Measurements from ENCODE around the gene HSPBP1. TPM values are rescaled to one million over a fixed set of nuclear protein-coding genes. Genes with fewer than 3 reads are reported as not detected.
A peak's percentile ranks its signal among the peaks of the same experiment; 100 is the strongest.

HSPBP1 gene
- total RNA-seq, 4 donors from 2014 or later = 28.5 to 44.0 (median 32.2) TPM

GRCh38 chr19:55299991-55300390 is 20.1 kb upstream of the HSPBP1 start:
- no peak overlapping the region for H3K4me3 ChIP-seq
- no peak for DNase-seq (ENCODE audit: extremely low spot score)
- H3K27ac ChIP-seq (replicated peaks in 1 of 4) = no peak overlapping the region
- H3K4me1 ChIP-seq = peaks cover 9 to 12% (median 10%) of the 10 kb centered on the region in 4 donors
- H3K36me3 ChIP-seq = peaks cover 0 to 65% (median 33%) of the 10 kb centered on the region in 4 donors
- intact Hi-C loops (cut with DNase I) = loop anchor here (5.0 to 10.0 kb wide), 3 partner anchors 42 to 115 kb away; partner anchors contain the start of gene TMEM238
- 90% methylated on average over 10 of the region's 10 CpGs for WGBS
- H3K27me3 ChIP-seq = no peaks in the 10 kb centered on the region
- H3K9me3 ChIP-seq = no peaks in the 10 kb centered on the region
- TF ChIP-seq EP300 (IDR thresholded peaks at IDR 0.05) = no peak
- TF ChIP-seq CTCF (IDR thresholded peaks at IDR 0.05) = no peak
- no peak for TF ChIP-seq POLR2AphosphoS5 (IDR thresholded peaks at IDR 0.05)
- TF ChIP-seq POLR2A (IDR thresholded peaks at IDR 0.05; ENCODE audit: low read depth) = no peak

GRCh38 chr19:55297267-55297666 is 17.4 kb upstream of the HSPBP1 start:
- no peak for DNase-seq (ENCODE audit: extremely low spot score)
- no peak overlapping the region for H3K27ac ChIP-seq (replicated peaks in 1 of 4)
- H3K9me3 ChIP-seq = no peaks in the 10 kb centered on the region
- TF ChIP-seq EP300 (IDR thresholded peaks at IDR 0.05) = no peak
- no peak for TF ChIP-seq POLR2AphosphoS5 (IDR thresholded peaks at IDR 0.05)
- no peak for TF ChIP-seq CTCF (IDR thresholded peaks at IDR 0.05)
- no peak for TF ChIP-seq POLR2A (IDR thresholded peaks at IDR 0.05; ENCODE audit: low read depth)
- no peaks in the 10 kb centered on the region for H3K27me3 ChIP-seq
- H3K4me3 ChIP-seq = no peak overlapping the region
- peaks cover 9 to 11% (median 10%) of the 10 kb centered on the region in 4 donors for H3K4me1 ChIP-seq
- intact Hi-C loops (cut with DNase I) = no loop called here
- peaks cover 0 to 59% (median 29%) of the 10 kb centered on the region in 4 donors for H3K36me3 ChIP-seq
- WGBS = 84% methylated on average over 10 of the region's 10 CpGs

- no peak overlapping the region for H3K4me3 ChIP-seq
- peaks cover 10 to 16% (median 15%) of the 10 kb centered on the region in 4 donors for H3K4me1 ChIP-seq
- DNase-seq (ENCODE audit: extremely low spot score) = no peak
- intact Hi-C loops (cut with DNase I) = no loop called here
- TF ChIP-seq CTCF (IDR thresholded peaks at IDR 0.05) (no peak), EP300 (IDR thresholded peaks at IDR 0.05) (no peak), POLR2A (IDR thresholded peaks at IDR 0.05; ENCODE audit: low read depth) (no peak), POLR2AphosphoS5 (IDR thresholded peaks at IDR 0.05) (no peak)
- H3K36me3 ChIP-seq = peaks cover 0 to 47% (median 15%) of the 10 kb centered on the region in 4 donors
- peaks cover 0 to 2% (median 0%) of the 10 kb centered on the region in 4 donors for H3K27me3 ChIP-seq
- H3K9me3 ChIP-seq = no peaks in the 10 kb centered on the region
- H3K27ac ChIP-seq (replicated peaks in 1 of 4) = no peak overlapping the region
- 92% methylated on average over 9 of the region's 9 CpGs for WGBS
Measured at GRCh38 chr19:55289117-55289796, 9.3 kb upstream of the HSPBP1 start.

- peaks cover 10 to 27% (median 26%) of the 10 kb centered on the region in 4 donors for H3K4me1 ChIP-seq
- no peaks in the 10 kb centered on the region for H3K9me3 ChIP-seq
- intact Hi-C loops (cut with DNase I) = no loop called here
- H3K36me3 ChIP-seq = peaks cover 0 to 34% (median 10%) of the 10 kb centered on the region in 4 donors
- TF ChIP-seq POLR2A (IDR thresholded peaks at IDR 0.05; ENCODE audit: low read depth) = no peak
- TF ChIP-seq EP300 (IDR thresholded peaks at IDR 0.05) = no peak
- no peak for TF ChIP-seq CTCF (IDR thresholded peaks at IDR 0.05)
- no peak for TF ChIP-seq POLR2AphosphoS5 (IDR thresholded peaks at IDR 0.05)
- no peak overlapping the region for H3K4me3 ChIP-seq
- H3K27me3 ChIP-seq = peaks cover 0 to 7% (median 0%) of the 10 kb centered on the region in 4 donors
- WGBS = 80% methylated on average over 2 of the region's 21 CpGs
- DNase-seq (ENCODE audit: extremely low spot score) = no peak
- peak overlapping the region in 2 of 4 donors; percentile 22 to 26 for H3K27ac ChIP-seq (replicated peaks in 1 of 4)
Measured at GRCh38 chr19:55287361-55288079, 7.6 kb upstream of the HSPBP1 start.
